ENCODE data around the gene PCP2.
A peak's percentile ranks its signal among the peaks of the same experiment; 100 is the strongest.

PCP2 gene

DNA sequence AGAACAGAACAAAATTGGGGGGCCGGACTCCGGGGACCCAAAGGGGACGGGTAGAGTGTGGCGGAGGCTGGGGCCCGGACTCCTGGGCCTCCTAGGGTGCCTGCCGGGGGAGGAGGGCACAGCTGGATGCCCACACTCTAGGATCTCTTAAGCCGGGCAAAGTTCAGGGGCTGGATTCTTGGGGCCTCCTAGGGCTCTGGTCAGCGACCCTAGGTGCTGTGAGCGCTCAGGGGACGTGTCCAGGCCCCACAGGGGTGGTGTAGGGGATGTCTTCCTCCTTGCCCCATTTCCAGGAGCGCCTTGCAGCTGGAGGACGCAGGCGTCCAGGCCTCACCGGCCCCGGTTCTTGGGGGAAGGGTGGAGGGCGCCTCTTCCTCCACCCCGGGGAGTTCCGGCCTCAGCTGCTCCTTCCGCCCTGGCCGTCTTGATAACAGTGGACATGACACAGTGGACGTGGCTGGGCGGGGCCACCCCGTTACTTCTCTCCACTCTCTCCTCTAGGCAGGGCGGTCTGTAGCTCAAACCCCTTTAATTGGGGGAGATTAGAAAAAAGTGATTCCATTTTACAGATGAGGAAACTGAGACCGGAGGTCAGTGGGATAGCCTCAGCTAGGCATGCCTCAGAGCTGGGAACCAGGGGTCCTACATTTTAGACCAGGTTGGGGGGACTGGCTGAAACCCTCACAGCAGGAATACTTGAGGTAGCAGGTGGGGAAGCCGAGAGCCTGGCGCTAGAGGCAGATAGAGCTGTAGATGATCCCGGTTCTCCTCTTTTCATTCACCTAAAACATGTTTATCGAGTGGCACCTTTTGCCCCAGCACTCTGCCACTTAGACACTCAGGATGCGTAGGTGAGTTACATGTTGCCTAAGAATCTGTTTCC, 4.1 kb upstream of the PCP2 start:
- Histone ChIP-seq H3K9ac (ENCODE audit: low read depth, low read length) (peak overlapping the region; percentile 53; the same call in 1 of the 2 replicates), H3K9me3 (ENCODE audit: control insufficient read depth, insufficient read depth, low read length) (no peaks in the 10 kb centered on the region), H3K36me3 (ENCODE audit: insufficient read depth, low read length) (no peaks in the 10 kb centered on the region), H3K4me1 (ENCODE audit: insufficient read depth, low read length) (no peaks in the 10 kb centered on the region; the same call in 1 of the 2 replicates)

DNA sequence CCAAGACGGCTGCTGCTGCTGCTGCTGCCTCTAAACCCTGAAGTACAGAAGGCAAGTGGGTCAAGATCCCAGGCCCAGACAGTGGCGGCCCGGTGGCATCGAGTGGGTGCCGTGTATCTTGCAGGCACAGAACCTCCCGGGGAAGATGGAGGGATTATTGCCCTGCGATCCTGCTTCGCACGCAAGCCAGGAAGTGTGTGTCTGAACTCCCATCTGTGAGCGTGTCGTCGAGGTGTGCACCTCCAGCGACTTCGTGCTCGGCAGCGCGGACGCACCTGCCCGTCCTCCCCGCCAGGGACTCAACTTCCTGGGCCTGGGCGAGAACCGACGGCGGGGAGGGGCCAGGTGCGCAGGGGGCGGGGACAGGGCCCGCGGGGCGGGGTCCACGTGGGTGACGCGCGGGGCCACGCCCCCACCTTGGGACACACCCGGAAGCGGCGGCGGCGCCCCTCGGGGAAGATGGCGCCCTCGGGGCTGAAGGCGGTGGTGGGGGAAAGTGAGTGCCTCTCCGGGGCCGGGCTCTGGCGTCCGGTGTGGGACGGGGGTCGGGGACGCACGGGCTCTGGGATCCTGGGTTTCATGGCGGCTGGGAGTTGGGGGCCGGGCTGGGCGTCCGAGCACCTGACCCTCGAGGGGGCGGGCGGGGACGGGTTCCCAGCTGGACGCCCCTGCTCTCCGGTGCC, 3.3 kb upstream of the PCP2 start, which contains the start of gene STXBP2:
TSS of gene STXBP2 (plus strand) at position 420 of the 683 bp plus-strand sequence. CDS start at position 460, 40 bp downstream.
- Histone ChIP-seq H3K36me3 (ENCODE audit: insufficient read depth, low read length) (no peaks in the 10 kb centered on the region), H3K9ac (ENCODE audit: low read depth, low read length) (peak within 1 kb of the TSS; percentile 53; the same call in 1 of the 2 replicates), H3K9me3 (ENCODE audit: control insufficient read depth, insufficient read depth, low read length) (no peaks in the 10 kb centered on the region), H3K4me1 (ENCODE audit: insufficient read depth, low read length) (no peaks in the 10 kb centered on the region; the same call in 1 of the 2 replicates)

DNA sequence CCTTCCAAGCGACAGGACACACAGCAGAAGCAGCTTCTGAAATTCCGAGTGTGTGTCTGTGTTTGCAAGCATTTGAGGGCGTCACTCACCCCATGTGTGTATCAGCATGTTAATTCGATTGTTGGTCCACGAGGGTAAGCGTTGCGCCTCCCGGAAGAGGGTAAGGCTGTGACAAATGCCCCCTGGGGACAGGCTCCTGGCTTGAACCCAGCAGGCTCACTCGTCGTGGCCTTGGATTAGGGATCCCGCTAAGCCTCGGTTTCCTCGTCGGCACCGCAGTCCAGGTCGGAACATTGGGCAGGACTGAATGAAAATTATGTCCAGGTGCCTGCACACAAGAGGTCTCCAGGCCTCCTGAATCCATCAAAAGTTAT, 2.8 kb upstream of the PCP2 start:
- Histone ChIP-seq H3K9me3 (ENCODE audit: control insufficient read depth, insufficient read depth, low read length) (no peaks in the 10 kb centered on the region), H3K9ac (ENCODE audit: low read depth, low read length) (peak overlapping the region; percentile 53; the same call in 1 of the 2 replicates), H3K4me1 (ENCODE audit: insufficient read depth, low read length) (no peaks in the 10 kb centered on the region; the same call in 1 of the 2 replicates), H3K36me3 (ENCODE audit: insufficient read depth, low read length) (no peaks in the 10 kb centered on the region)

DNA sequence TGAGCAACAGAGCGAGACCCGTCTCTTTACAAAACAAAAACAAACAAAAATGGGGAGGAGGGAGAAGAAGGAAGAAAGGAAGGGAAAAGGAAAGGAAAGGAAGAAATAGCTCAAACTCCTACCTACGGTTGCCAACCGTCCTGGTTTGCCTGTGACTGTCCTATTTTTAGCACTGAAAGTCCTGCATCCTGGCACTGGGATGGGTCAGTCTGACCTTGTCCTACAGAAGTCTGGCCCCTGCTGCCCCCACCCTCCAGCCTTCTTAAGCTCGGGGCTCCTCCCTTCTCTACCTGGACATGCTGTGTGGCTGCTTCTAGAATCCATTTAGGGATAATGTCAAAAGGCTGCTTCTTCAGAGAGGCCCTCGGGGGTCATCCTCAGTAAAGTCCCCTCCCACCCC, 2.2 kb upstream of the PCP2 start:
- no peak overlapping the region for H3K9ac ChIP-seq (ENCODE audit: low read depth, low read length)
- H3K4me1 ChIP-seq (ENCODE audit: insufficient read depth, low read length): no peaks in the 10 kb centered on the region; the same call in 1 of the 2 replicates
- H3K36me3 ChIP-seq (ENCODE audit: insufficient read depth, low read length): no peaks in the 10 kb centered on the region
- no peaks in the 10 kb centered on the region for H3K9me3 ChIP-seq (ENCODE audit: control insufficient read depth, insufficient read depth, low read length)

DNA sequence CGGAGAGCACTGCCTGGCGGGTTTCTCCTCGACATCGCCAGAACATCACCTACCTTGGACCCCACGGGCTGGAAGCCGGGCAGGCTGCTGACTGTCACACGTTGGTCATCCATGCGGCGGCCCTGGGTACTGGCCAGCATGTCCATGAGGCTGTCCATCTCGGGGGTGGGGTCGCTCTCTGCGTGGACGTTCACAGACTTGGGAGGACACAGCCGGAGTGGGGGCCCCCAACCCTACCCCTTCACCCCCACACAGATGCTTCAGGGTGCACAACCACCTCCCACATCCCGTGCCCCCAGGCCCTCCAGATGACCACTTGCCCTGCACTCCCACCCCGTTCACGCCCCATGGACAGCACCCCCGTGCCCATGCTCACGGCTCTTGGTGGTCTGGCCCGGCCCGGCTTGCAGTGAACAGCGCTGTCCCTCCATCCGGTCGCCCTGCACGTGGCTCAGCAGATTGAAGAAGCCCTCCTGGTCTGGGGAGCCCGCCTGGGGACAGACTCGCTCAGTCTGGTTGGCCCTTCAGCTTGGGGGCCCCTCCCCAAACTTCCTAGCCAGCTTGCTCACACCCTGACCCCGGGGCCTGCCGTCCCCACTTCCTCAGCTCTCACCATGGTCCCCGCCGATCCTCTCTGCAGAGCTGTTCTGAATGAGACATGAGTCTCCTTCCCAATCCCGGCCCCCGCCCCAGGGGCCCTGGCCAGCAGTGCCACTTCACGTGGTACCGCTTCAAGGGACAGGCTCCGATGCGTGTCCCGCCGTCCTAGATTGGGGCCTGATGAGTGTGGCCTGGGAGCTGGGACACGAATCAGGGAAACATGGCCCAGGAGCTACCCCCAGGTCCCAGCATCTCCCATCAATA, 947 bp downstream of the PCP2 start:
- Histone ChIP-seq H3K9ac (ENCODE audit: low read depth, low read length) (no peak overlapping the region), H3K36me3 (ENCODE audit: insufficient read depth, low read length) (no peaks in the 10 kb centered on the region), H3K9me3 (ENCODE audit: control insufficient read depth, insufficient read depth, low read length) (no peaks in the 10 kb centered on the region), H3K4me1 (ENCODE audit: insufficient read depth, low read length) (peaks cover 6% of the 10 kb centered on the region)

DNA sequence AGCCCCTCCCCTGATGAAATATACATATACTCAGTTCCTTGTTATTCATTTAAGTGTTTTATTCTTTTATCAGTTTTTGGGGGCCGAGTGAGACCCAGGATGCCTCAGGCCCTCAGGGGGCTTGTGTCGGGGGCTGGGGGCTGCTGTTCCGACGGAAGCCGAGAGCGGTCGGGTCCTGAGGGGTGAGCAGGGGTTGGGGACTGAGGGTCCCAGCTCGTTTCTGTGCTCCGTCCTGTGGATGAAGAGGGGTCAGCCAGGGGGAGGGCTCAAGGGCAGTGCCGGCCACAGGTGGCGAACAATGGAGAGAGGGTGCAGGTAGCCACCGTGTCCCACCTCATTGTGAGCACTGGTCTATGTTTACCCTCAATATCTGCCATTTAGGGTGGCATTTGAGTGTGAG, 1.9 kb downstream of the PCP2 start:
- H3K36me3 ChIP-seq (ENCODE audit: insufficient read depth, low read length): no peaks in the 10 kb centered on the region
- no peak overlapping the region for H3K9ac ChIP-seq (ENCODE audit: low read depth, low read length)
- no peaks in the 10 kb centered on the region for H3K9me3 ChIP-seq (ENCODE audit: control insufficient read depth, insufficient read depth, low read length)
- H3K4me1 ChIP-seq (ENCODE audit: insufficient read depth, low read length): peaks cover 6% of the 10 kb centered on the region

DNA sequence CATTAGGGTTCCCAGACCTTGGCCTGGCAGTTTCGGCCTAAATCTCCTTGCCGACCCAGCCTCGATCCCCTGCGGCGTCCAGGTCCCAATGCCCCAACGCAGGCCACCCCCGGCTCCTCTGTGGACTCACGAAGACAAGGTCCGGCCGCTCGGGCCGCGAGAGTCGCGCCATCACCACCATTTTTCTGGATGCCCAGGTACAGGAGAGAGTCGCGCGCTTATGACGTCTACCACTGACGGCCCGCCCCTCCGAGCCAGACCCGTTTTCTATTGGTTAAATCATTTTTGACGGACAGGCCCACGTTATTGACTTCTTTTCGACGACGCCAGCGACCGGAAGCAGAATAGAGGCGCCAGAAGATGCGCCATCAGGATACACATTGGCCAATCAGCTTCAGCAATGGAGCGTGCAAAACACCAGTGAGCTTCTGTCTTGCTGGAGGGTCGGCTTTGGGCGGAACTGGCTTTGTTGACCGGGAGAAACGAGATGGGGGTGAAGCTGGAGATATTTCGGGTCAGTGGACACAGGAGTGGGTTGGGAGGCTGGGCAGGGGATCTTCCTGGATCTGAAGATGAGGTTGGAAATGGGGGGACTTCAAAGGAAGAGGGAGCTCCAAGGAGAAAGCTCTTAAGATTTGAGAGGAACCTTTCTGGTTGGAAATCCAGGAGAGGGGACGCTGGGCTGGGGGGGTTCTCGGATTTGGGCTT, 4.0 kb downstream of the PCP2 start, which contains the start of the genes PET100 and XAB2:
TSS of gene PET100 (plus strand) at position 447 of the 708 bp plus-strand sequence. CDS start at position 488, 41 bp downstream.
TSS of gene XAB2 (minus strand) at position 199 of the 708 bp plus-strand sequence. CDS start at position 181, 18 bp downstream.
- H3K9ac ChIP-seq (ENCODE audit: low read depth, low read length): peak within 1 kb of the TSS; percentile 99
- no peaks in the 10 kb centered on the region for H3K9me3 ChIP-seq (ENCODE audit: control insufficient read depth, insufficient read depth, low read length)

DNA sequence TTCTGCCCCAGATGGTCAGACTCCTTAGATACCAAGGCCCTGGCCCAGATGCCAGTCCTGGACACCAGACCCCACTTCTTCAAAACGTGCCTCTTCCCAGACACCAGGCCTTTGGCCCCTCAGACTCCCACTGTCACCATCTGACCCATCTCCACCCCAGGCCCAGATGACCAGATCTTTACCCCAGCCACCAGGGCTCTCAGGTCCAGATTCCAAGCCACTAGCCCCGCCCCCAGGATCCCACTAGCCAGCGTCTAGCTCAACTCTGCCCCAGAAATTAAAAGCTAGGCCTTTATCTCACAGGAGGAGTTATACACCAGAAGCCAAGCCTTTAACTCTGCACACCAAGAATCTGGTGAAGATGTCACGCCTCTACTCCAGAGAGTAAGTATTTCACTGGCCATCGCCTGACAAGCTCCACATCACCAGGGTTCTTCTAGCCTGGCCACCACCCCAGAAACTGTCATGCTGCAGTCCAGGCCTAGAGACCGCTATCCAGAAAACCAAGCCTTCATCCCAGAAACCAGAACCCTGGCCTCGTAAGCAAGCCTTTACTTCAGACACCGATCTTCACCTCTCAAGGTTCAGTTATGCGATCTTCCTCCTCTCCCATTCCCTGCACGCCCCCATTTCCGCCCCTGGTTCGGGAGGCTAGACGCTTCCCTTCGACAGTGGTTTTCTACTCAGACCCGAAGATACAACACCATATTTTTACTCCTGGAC, 4.8 kb downstream of the PCP2 start:
- Histone ChIP-seq H3K4me1 (ENCODE audit: insufficient read depth, low read length) (peaks cover 6% of the 10 kb centered on the region; the same call in 1 of the 2 replicates), H3K36me3 (ENCODE audit: insufficient read depth, low read length) (no peaks in the 10 kb centered on the region), H3K9ac (ENCODE audit: low read depth, low read length) (peak overlapping the region; percentile 99)

More for the DNA sequence above, 4.0 kb downstream of the PCP2 start, which contains the start of the genes PET100 and XAB2:
- no peaks in the 10 kb centered on the region for H3K36me3 ChIP-seq (ENCODE audit: insufficient read depth, low read length)
- H3K4me1 ChIP-seq (ENCODE audit: insufficient read depth, low read length): peaks cover 6% of the 10 kb centered on the region; the same call in 1 of the 2 replicates

DNA sequence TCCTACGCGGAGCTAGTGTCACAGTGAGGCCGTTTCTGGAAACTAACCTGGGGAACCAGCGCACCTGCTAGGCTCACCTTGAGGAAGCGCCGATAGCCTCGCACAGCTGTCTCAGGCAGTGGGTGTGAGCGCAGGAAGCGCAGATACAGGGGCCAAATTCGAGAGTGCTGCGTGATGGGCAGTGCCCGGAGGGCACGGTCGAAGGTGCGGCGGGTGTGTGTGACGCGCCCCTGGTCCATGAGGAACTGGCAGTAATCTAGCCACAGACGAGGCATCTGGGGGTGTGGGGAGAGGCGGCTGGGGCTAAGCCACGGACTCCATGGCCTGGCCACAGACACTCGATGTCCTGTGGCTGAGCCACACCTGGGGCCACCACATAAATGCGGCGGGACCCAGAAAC, 6.4 kb downstream of the PCP2 start:
- H3K36me3 ChIP-seq (ENCODE audit: insufficient read depth, low read length): no peaks in the 10 kb centered on the region; the same call in 1 of the 2 replicates
- no peak overlapping the region for H3K9ac ChIP-seq (ENCODE audit: low read depth, low read length)
- peaks cover 6% of the 10 kb centered on the region; the same call in 1 of the 2 replicates for H3K4me1 ChIP-seq (ENCODE audit: insufficient read depth, low read length)
- no peaks in the 10 kb centered on the region for H3K9me3 ChIP-seq (ENCODE audit: control insufficient read depth, insufficient read depth, low read length)

More for the DNA sequence above, 4.8 kb downstream of the PCP2 start:
- no peaks in the 10 kb centered on the region for H3K9me3 ChIP-seq (ENCODE audit: control insufficient read depth, insufficient read depth, low read length)

DNA sequence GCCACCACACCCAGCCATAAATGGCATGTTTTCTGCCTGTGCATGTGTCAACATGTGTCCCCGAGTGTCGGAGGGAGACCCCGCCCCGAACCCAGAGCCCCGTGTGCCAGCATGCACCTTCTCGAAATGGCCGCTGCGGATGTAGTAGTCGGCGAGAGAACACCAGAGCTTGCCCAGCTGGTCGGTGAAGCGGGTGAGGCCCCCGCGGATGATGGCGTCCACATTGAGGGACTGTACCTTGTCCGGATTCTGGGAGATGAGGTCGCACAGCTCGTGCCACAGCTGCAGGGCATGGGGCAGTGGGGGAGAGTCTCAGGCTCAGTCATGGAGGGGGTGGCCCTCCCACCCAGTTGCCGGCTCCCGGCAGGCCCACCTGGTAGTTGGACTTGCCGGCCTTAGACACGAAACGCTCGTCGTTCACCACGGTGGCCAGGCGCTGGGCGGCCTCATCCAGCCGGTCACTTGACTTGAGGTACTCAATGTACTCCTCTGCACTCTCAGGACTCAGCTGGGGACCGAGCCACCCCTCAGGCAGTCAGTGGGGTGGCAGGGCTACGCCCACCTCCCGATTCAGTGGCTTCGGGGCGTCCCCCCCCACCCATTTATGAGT, 7.7 kb downstream of the PCP2 start:
- Histone ChIP-seq H3K9me3 (ENCODE audit: control insufficient read depth, insufficient read depth, low read length) (no peaks in the 10 kb centered on the region), H3K4me1 (ENCODE audit: insufficient read depth, low read length) (peaks cover 6% of the 10 kb centered on the region; the same call in 1 of the 2 replicates), H3K9ac (ENCODE audit: low read depth, low read length) (no peak overlapping the region), H3K36me3 (ENCODE audit: insufficient read depth, low read length) (no peaks in the 10 kb centered on the region; the same call in 1 of the 2 replicates)

DNA sequence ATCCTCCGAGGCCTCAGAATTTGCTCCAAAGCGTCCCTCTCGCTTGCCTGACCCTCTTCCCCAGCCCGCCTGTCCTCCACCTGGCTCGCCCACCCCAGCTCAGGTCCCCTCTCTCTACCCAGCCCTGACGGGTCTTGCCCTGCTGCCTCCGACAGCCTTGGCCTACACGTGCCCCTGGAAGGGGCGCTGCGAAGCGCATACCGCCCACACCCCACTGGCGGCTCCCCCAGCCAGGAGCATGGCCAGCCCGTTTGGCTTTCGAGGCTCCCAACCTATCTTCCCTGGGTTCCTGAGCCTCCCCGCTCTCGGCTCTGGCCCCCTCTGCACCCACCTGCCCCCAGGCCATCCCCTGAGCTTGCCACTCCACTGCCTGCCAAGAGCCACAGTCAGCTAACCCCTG, 8.7 kb downstream of the PCP2 start:
- Histone ChIP-seq H3K4me1 (ENCODE audit: insufficient read depth, low read length) (peaks cover 6% of the 10 kb centered on the region; the same call in 1 of the 2 replicates), H3K9me3 (ENCODE audit: control insufficient read depth, insufficient read depth, low read length) (no peaks in the 10 kb centered on the region), H3K9ac (ENCODE audit: low read depth, low read length) (no peak overlapping the region), H3K36me3 (ENCODE audit: insufficient read depth, low read length) (no peaks in the 10 kb centered on the region; the same call in 1 of the 2 replicates)

Data from ES-I3 (cell line).